ENCODE results near the gene COL11A2. TPM values are rescaled to one million over a fixed set of nuclear protein-coding genes. Genes with fewer than 3 reads are reported as not detected.

The COL11A2 gene
- total and polyA plus RNA-seq, 2 of the 13 experiments (the other 11 are each of a cell fraction or from before 2014, with no cell fraction given), result 0.55 TPM

DNA sequence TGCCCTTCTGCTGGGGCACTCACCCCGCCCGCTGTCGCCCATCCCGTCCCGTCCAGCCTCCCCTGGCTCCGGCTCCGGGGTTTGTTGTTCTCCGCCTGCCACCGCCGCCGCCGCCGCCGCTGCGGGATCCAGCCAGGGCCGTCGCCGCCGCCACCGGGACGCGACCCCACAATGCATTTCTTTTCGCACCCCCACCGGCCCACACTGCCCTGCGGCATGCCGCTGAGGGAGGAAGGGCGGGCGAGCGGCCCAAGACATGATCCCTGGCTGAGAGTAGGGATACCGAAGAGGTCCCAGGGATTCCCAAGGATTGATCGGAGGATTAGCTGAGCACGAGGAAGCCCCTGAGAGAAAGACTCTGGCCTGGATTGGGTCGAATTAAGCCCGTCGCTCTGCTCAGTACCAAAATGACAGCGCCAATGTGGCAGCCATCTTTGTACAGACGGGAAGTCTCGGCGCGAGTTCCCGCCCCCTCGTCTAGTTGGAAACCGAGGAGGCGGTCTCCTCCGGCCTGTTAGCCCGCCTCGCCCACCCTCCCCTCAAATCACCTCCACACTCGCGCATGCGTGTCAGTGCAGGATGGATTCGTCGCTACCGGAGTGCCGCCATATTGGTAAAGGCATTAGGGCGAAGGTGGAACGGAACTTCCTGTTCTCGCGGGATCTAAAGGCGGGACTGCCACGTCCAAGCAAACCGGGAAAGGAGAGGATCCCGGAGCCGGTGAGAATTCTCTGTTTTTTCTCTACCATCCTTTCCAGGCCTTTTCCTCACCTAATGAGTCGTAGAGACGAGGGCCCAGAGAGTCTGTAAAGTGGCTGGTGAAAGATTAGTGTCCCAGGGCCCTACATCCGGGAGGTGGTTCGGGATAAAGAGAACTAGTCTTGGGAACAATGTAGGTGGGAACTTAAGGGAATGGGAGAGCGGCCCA, 8.2 kb upstream of the COL11A2 start, which contains the start of the genes RXRB and SLC39A7 (continued):
- TF ChIP-seq, protein P1, sequence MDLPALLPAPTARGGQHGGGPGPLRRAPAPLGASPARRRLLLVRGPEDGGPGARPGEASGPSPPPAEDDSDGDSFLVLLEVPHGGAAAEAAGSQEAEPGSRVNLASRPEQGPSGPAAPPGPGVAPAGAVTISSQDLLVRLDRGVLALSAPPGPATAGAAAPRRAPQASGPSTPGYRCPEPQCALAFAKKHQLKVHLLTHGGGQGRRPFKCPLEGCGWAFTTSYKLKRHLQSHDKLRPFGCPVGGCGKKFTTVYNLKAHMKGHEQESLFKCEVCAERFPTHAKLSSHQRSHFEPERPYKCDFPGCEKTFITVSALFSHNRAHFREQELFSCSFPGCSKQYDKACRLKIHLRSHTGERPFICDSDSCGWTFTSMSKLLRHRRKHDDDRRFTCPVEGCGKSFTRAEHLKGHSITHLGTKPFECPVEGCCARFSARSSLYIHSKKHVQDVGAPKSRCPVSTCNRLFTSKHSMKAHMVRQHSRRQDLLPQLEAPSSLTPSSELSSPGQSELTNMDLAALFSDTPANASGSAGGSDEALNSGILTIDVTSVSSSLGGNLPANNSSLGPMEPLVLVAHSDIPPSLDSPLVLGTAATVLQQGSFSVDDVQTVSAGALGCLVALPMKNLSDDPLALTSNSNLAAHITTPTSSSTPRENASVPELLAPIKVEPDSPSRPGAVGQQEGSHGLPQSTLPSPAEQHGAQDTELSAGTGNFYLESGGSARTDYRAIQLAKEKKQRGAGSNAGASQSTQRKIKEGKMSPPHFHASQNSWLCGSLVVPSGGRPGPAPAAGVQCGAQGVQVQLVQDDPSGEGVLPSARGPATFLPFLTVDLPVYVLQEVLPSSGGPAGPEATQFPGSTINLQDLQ (CRISPR knock-in tag; IDR thresholded peaks at IDR 0.05), result no peak; the same call in 1 of the 2 replicates
- TF ChIP-seq HNF4G (IDR thresholded peaks at IDR 0.05; ENCODE audit: borderline replicate concordance, low read depth, low read length) (peak; percentile 10; the same call in 1 of the 2 replicates), HNF4G (CRISPR knock-in tag; IDR thresholded peaks at IDR 0.05; ENCODE audit: borderline replicate concordance, low read depth) (0 out of 2 replicates have a peak, but pooled peaks have one; percentile 54), CENPX (CRISPR knock-in tag; IDR thresholded peaks at IDR 0.05) (no peak), ZNF773 (CRISPR knock-in tag; IDR thresholded peaks at IDR 0.05; ENCODE audit: borderline replicate concordance) (peak; percentile 72; the same call in 1 of the 2 replicates), TBX2 (CRISPR knock-in tag; IDR thresholded peaks at IDR 0.05; ENCODE audit: borderline replicate concordance) (peak; percentile 59), ATF7-NPFF (CRISPR knock-in tag; IDR thresholded peaks at IDR 0.05; ENCODE audit: low read depth) (no peak; the same call in 1 of the 2 replicates), KLF13 (CRISPR knock-in tag; IDR thresholded peaks at IDR 0.05) (peak; percentile 91; the same call in 1 of the 2 replicates), HOXA3 (CRISPR knock-in tag; IDR thresholded peaks at IDR 0.05) (peak; percentile 97), ZNF274 (CRISPR knock-in tag; IDR thresholded peaks at IDR 0.05) (peak; percentile 89)
- TF ChIP-seq, protein P2, sequence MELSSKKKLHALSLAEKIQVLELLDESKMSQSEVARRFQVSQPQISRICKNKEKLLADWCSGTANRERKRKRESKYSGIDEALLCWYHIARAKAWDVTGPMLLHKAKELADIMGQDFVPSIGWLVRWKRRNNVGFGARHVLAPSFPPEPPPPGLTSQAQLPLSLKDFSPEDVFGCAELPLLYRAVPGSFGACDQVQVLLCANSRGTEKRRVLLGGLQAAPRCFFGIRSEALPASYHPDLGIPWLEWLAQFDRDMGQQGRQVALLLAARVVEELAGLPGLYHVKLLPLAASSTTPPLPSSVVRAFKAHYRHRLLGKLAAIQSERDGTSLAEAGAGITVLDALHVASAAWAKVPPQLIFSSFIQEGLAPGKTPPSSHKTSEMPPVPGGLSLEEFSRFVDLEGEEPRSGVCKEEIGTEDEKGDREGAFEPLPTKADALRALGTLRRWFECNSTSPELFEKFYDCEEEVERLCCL (CRISPR knock-in tag; IDR thresholded peaks at IDR 0.05; ENCODE audit: borderline replicate concordance), result 0 out of 2 replicates have a peak, but pooled peaks have one; percentile 53
- TF ChIP-seq, protein P3, sequence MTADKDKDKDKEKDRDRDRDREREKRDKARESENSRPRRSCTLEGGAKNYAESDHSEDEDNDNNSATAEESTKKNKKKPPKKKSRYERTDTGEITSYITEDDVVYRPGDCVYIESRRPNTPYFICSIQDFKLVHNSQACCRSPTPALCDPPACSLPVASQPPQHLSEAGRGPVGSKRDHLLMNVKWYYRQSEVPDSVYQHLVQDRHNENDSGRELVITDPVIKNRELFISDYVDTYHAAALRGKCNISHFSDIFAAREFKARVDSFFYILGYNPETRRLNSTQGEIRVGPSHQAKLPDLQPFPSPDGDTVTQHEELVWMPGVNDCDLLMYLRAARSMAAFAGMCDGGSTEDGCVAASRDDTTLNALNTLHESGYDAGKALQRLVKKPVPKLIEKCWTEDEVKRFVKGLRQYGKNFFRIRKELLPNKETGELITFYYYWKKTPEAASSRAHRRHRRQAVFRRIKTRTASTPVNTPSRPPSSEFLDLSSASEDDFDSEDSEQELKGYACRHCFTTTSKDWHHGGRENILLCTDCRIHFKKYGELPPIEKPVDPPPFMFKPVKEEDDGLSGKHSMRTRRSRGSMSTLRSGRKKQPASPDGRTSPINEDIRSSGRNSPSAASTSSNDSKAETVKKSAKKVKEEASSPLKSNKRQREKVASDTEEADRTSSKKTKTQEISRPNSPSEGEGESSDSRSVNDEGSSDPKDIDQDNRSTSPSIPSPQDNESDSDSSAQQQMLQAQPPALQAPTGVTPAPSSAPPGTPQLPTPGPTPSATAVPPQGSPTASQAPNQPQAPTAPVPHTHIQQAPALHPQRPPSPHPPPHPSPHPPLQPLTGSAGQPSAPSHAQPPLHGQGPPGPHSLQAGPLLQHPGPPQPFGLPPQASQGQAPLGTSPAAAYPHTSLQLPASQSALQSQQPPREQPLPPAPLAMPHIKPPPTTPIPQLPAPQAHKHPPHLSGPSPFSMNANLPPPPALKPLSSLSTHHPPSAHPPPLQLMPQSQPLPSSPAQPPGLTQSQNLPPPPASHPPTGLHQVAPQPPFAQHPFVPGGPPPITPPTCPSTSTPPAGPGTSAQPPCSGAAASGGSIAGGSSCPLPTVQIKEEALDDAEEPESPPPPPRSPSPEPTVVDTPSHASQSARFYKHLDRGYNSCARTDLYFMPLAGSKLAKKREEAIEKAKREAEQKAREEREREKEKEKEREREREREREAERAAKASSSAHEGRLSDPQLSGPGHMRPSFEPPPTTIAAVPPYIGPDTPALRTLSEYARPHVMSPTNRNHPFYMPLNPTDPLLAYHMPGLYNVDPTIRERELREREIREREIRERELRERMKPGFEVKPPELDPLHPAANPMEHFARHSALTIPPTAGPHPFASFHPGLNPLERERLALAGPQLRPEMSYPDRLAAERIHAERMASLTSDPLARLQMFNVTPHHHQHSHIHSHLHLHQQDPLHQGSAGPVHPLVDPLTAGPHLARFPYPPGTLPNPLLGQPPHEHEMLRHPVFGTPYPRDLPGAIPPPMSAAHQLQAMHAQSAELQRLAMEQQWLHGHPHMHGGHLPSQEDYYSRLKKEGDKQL (CRISPR knock-in tag; IDR thresholded peaks at IDR 0.05; ENCODE audit: low read depth), result peak; percentile 58; the same call in 1 of the 2 replicates
- TF ChIP-seq, protein P4, sequence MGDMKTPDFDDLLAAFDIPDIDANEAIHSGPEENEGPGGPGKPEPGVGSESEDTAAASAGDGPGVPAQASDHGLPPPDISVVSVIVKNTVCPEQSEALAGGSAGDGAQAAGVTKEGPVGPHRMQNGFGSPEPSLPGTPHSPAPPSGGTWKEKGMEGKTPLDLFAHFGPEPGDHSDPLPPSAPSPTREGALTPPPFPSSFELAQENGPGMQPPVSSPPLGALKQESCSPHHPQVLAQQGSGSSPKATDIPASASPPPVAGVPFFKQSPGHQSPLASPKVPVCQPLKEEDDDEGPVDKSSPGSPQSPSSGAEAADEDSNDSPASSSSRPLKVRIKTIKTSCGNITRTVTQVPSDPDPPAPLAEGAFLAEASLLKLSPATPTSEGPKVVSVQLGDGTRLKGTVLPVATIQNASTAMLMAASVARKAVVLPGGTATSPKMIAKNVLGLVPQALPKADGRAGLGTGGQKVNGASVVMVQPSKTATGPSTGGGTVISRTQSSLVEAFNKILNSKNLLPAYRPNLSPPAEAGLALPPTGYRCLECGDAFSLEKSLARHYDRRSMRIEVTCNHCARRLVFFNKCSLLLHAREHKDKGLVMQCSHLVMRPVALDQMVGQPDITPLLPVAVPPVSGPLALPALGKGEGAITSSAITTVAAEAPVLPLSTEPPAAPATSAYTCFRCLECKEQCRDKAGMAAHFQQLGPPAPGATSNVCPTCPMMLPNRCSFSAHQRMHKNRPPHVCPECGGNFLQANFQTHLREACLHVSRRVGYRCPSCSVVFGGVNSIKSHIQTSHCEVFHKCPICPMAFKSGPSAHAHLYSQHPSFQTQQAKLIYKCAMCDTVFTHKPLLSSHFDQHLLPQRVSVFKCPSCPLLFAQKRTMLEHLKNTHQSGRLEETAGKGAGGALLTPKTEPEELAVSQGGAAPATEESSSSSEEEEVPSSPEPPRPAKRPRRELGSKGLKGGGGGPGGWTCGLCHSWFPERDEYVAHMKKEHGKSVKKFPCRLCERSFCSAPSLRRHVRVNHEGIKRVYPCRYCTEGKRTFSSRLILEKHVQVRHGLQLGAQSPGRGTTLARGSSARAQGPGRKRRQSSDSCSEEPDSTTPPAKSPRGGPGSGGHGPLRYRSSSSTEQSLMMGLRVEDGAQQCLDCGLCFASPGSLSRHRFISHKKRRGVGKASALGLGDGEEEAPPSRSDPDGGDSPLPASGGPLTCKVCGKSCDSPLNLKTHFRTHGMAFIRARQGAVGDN (CRISPR knock-in tag; IDR thresholded peaks at IDR 0.05), result peak; percentile 92
